Right atrium auricular region (tissue), 2 donors: Measurements from ENCODE around the gene SDR9C7. TPM values are rescaled to one million over a fixed set of nuclear protein-coding genes. Genes with fewer than 3 reads are reported as not detected.
"Not testable (repeated sequence)": the region's sequence is repeated elsewhere in the genome, so short reads cannot be mapped to it uniquely, and the experiment has no call there.

Source experiments
- DNase-seq: peaks from one replicate; pipeline ENCODE4 v3.0.0-alpha.2; 2019; ENCODE audit warnings: low spot score
- H3K27ac ChIP-seq, 2 donors: fragments of 200-600 bp; sonication (generic); 1 replicate in 1 of 2; 2 replicates in 1 of 2; pipeline ENCODE4 v1.5.1; 2016 to 2019
- H3K27me3 ChIP-seq, 2 donors: fragments of 200-600 bp; sonication (generic); one replicate each; pipeline versions ENCODE4 v1.5.1 to v1.6.0; 2017 to 2019
- H3K36me3 ChIP-seq: fragments of 200-600 bp; sonication (generic); one replicate; pipeline ENCODE4 v1.5.1; 2016
- H3K4me1 ChIP-seq, 2 donors: fragments of 200-600 bp; sonication (generic); one replicate each; pipeline versions ENCODE4 v1.5.1 to v1.6.0; 2017 to 2019
- H3K4me3 ChIP-seq, 2 donors: fragments of 200-600 bp; sonication (generic); 1 replicate in 1 of 2; 2 replicates in 1 of 2; pipeline ENCODE4 v1.5.1; 2017 to 2019; ENCODE audit warnings: mild to moderate bottlenecking in 1 of 2, moderate library complexity in 1 of 2
- H3K9me3 ChIP-seq, 2 donors: fragments of 200-600 bp; sonication (generic); one replicate each; pipeline ENCODE4 v1.5.1; 2019
- total RNA-seq, 2 donors: library from RNA; depleted of rRNA; stranded (reverse); fragments of >200 nt; gene quantifications; one replicate each; pipeline ENCODE4 v1.1.0, GENCODE V29; 2016
- TF ChIP-seq, protein P1 (sequence below), 2 donors: fragments of 200-600 bp; sonication (generic); IDR thresholded peaks; one replicate each; pipeline ENCODE4 v1.5.1; 2019; ENCODE audit warnings: antibody characterized with exemption in 2 of 2

The SDR9C7 gene
- under 1 TPM in 1 of 2 donors, not detected in 1; 0.28 TPM for total RNA-seq

DNA sequence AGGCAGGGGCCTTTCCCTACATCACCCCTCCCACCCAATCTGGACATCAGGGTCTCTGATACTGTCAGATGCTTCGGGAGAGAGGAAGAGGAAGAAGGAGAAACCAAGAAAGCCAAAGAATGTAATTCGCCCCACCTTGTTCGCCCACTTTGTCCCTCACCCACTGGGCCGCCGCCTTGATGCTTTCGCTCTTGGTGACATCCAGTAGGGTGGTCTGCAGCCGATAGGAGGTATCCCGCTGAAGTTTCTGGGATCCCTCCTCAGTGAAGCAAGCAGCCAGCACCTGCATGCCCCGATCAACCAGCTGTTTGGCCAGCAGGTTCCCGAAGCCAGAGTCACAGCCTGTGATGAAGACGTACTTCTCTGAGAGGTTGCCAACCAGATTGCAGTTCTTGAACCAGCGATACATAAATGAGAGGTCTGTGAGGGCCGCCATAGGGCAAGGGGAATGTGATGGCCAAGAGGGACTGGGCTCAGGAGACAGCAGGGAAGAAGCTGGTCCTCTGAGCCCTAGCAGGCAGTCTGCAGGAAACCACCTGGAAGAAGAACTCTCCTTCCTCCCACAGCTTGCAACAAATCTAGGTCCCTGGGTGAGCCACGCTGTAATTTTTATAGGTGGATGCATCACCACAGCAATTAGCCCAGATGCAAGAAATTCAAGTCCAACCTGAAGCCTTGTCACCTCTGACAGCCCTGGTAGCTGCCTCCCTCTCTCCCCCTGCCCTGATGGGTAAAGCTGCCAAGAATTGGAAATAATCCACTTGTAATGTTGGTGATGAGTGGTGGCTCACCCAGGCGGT lies at the start of gene SDR9C7:
Gene SDR9C7, minus strand, starts transcription at position 583 of the 800 bp plus-strand sequence. Its CDS starts 147 bp downstream, at position 436.
- H3K4me1 ChIP-seq, result no peaks in the 10 kb centered on the region
- H3K9me3 ChIP-seq, result no peaks in the 10 kb centered on the region
- H3K4me3 ChIP-seq, result no peak within 1 kb of the TSS
- no peak for DNase-seq
- TF ChIP-seq, protein P1, sequence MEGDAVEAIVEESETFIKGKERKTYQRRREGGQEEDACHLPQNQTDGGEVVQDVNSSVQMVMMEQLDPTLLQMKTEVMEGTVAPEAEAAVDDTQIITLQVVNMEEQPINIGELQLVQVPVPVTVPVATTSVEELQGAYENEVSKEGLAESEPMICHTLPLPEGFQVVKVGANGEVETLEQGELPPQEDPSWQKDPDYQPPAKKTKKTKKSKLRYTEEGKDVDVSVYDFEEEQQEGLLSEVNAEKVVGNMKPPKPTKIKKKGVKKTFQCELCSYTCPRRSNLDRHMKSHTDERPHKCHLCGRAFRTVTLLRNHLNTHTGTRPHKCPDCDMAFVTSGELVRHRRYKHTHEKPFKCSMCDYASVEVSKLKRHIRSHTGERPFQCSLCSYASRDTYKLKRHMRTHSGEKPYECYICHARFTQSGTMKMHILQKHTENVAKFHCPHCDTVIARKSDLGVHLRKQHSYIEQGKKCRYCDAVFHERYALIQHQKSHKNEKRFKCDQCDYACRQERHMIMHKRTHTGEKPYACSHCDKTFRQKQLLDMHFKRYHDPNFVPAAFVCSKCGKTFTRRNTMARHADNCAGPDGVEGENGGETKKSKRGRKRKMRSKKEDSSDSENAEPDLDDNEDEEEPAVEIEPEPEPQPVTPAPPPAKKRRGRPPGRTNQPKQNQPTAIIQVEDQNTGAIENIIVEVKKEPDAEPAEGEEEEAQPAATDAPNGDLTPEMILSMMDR (IDR thresholded peaks at IDR 0.05), result no peak
- H3K36me3 ChIP-seq, result no peaks in the 10 kb centered on the region
- no peak within 1 kb of the TSS for H3K27ac ChIP-seq
- no peaks in the 10 kb centered on the region for H3K27me3 ChIP-seq

DNA sequence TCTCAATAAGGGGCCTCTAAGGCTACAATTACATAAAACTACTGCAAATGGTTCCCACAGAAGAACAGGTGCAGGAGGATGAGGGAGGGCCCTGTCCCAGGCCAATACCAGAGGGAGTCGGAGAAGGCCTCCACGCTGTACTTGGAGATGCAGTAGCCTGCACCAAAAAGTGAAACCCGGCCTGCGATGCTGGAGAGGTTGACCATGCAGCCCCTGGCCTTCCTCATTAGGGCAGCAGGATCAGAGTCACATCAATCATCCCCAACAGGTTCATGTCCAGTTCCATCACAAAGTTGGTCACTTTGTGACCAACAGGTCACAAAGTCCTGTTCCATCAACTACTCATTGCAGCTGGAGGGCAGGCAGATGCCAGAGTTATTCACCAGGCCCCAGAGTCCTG lies 49.2 kb upstream of the SDR9C7 start:
- no peak overlapping the region for H3K4me3 ChIP-seq
- no peaks in the 10 kb centered on the region for H3K9me3 ChIP-seq
- DNase-seq, result no peak
- H3K27me3 ChIP-seq, result no peaks in the 10 kb centered on the region
- H3K27ac ChIP-seq, result no peak overlapping the region
- H3K36me3 ChIP-seq, result no peaks in the 10 kb centered on the region
- H3K4me1 ChIP-seq, result peaks cover 0 to 13% of the 10 kb centered on the region in 2 donors
- TF ChIP-seq, protein P1 (IDR thresholded peaks at IDR 0.05), result no peak

DNA sequence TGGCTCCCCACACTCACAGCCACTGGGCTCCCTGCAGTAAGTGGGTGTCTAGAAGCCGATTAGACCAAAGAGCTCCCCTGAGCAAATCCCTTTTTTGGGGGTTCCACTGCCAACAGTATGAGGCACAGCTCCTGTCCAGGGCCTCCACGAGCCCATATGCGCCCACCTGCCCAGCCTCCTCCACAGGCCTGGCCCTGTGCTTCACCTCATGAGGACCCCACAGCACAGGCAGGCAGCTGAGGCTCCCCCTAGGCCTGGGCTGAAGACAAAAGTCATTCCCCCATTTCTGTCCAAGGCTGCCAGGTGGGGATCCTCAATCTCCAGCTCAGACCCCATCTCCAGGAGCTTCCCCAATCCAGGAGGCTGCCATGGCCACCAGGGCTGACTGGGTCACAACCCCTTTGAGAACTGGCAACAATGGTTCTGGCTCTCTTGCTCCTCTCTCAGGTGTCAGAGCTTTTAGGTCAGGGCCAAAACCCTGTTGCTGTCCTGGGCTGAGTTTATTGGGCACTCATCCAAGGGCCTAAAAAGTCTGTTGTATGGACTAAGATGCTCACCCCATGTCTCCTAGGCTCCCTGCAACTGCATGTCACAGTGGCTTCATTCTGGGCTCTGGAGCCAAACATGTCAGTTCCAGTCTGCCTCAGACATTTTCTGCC lies 48.5 kb upstream of the SDR9C7 start:
- not testable (repeated sequence) for H3K27me3 ChIP-seq, H3K27ac ChIP-seq, H3K36me3 ChIP-seq, DNase-seq, H3K4me1 ChIP-seq, H3K4me3 ChIP-seq, H3K9me3 ChIP-seq

DNA sequence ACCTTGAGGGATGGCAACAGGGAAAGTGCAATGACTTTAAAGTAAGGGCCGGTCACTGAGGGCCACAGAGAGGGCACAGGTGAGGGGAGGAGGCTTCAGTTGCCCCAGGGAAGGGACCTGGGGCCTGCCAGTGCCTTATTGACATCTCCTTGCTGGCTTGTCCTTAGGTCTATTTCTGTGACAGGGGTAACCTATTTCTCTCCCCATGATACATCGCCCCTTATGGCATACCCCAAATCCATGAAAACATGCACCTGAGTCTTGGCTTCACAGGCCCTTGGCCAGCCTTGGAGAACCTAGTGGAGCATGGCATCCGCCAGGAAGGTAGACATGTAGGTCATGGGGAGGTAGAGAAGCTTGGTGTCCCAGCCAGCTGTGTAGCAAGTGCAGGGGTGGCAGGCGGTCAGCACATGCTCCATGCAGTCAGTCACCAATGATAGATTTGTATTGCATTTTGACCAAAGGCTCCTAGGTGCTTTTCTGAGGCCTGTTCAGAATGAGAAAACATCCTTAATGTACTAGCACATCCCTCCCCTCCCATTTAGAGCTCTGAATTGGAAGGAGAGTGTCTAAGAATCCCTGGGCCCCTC lies 46.8 kb upstream of the SDR9C7 start:
- no peaks in the 10 kb centered on the region for H3K36me3 ChIP-seq
- no peaks in the 10 kb centered on the region for H3K27me3 ChIP-seq
- TF ChIP-seq, protein P1 (IDR thresholded peaks at IDR 0.05), result no peak
- no peaks in the 10 kb centered on the region for H3K9me3 ChIP-seq
- H3K4me3 ChIP-seq, result no peak overlapping the region
- DNase-seq, result no peak
- no peak overlapping the region for H3K27ac ChIP-seq
- H3K4me1 ChIP-seq, result no peaks in the 10 kb centered on the region

DNA sequence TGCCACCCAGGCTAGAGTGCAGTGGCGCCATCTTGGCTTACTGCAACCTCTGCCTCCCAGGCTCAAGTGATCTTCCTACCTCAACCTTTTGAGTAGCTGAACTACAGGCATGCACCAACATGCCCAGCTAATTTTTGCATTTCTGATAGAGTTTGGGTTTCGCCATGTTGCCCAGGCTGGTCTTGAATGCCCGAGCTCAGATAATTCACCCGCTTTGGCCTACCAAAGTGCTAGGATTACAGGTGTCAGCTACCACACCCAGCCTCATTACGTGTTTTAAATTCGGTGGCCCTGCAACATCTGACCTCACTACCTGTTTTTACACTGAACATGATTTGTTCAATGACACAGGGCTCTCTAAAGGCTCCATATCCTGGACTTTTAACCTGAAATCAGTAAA lies 46.1 kb upstream of the SDR9C7 start:
- DNase-seq, result no peak
- Histone ChIP-seq H3K4me3 (no peak overlapping the region), H3K27ac (no peak overlapping the region), H3K9me3 (no peaks in the 10 kb centered on the region), H3K36me3 (no peaks in the 10 kb centered on the region), H3K4me1 (no peaks in the 10 kb centered on the region), H3K27me3 (no peaks in the 10 kb centered on the region)
- TF ChIP-seq, protein P1 (IDR thresholded peaks at IDR 0.05), result no peak

DNA sequence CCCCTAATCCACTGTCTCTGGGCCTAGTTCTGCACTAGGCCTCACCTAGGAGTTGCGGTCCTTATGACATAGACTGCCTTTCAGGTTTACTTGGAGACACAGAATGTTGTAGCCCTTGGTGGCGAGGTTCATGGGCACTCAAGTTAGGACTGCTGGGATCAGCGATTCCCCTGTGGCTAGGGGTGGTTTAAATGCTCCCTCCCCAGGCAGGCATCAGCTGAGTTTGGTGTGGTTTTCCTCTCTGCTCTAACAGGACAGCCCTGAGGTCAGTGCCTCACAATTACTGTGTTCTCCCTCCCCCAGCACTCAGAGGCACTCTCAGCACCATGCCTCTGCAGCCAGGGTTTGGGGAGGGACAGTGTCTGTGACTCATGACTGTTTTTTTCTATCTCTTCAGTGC lies 45.4 kb upstream of the SDR9C7 start:
- Histone ChIP-seq H3K36me3 (no peaks in the 10 kb centered on the region), H3K4me3 (no peak overlapping the region), H3K27ac (no peak overlapping the region), H3K27me3 (no peaks in the 10 kb centered on the region), H3K9me3 (no peaks in the 10 kb centered on the region), H3K4me1 (no peaks in the 10 kb centered on the region)
- DNase-seq, result no peak
- TF ChIP-seq, protein P1 (IDR thresholded peaks at IDR 0.05), result no peak
